ENCODE data around the gene POMT2. TPM values are rescaled to one million over a fixed set of nuclear protein-coding genes. Genes with fewer than 3 reads are reported as not detected.

The POMT2 gene
- polyA plus RNA-seq, 3 donors, result 8.1 to 12.4 (median 9.3) TPM

DNA sequence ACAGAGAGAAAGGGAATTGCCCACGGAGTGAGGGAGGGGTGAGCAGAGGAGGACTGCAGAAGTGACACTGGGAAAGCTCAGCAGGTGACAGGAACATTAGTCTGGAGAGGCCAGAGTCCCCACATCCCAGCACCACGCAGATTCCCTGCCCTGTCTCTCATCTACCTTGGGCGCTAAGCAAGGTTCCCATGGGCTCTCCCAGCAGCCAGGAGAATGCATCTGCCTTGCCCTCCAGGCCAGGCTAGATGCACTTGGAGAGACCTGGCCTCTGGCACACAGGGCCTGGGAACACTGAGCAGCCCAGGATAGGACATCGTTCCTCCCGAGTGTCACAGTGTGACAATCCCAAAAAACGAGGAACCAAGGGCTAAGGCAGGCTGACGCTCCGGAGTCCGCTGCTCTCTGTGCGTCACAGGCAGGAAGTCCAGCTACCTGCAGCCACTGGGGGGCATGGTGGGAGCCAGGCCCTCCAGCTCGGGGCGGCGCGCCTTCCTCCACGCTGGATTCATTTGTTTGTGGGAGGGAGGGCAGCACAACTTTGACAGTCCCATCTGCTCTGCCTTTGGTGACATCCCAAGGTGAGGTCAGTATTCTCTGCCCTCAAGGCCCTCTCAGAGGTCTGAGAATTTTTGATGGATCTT is 44.3 kb downstream of the POMT2 start:
- 78 to 90% (median 79%) methylated on average over 15 of the region's 15 CpGs for WGBS, 3 donors

DNA sequence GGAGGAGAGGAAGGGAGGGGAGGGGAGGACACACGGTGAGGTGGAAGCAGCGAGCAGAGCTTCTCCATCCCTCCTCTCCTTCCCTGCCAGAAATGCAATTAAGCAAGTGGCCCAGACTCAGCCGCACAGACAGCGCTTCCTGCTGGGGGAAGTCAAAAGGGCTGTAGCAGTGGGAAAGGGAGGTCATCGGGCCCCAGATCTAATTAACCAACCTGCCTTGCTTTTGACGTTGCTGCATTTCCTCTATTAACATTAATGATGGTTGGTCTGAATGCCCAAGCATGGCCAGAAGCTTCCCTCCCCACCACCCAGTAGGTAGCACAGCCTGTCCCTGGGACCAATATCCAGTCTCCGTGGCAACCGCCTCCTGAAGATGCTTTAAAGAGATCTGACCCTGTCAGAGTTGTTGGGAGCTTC is 45.1 kb downstream of the POMT2 start:
- H3K27ac ChIP-seq (ENCODE audit: low read depth, low read length), result no peak overlapping the region
- WGBS, 3 donors, result 46 to 70% (median 56%) methylated on average over 8 of the region's 8 CpGs

More for the DNA sequence above, 44.3 kb downstream of the POMT2 start:
- H3K27ac ChIP-seq (ENCODE audit: low read depth, low read length), result no peak overlapping the region

DNA sequence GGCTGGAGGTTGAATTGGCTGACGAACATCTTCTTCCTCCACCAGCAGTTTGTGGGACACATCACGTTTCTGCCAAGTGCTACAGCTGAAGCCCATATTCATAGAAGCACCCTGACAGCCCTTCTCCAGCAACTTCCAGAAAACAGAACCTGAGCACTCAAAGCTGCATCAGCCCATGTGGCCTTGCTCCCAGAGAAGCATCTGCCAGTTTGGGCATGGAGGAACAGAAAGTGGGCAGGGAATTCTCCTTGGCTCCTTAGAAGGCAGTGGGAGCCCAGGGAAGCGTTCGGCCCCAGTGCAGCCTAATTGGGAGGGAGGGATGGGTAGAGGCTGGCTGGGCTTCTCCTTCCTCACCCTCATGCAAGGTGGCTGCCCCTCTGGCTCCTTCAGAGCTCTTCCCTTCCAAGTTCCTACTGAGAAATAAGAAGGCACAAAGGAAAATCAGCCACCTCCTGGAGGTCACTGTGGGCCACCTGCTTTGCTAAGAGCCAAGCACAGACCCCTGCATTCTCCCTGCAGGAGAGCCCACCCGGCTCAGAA is 45.6 kb downstream of the POMT2 start:
- WGBS, 3 donors, result 75 to 81% (median 77%) methylated on average over 5 of the region's 5 CpGs
- H3K27ac ChIP-seq (ENCODE audit: low read depth, low read length), result no peak overlapping the region

DNA sequence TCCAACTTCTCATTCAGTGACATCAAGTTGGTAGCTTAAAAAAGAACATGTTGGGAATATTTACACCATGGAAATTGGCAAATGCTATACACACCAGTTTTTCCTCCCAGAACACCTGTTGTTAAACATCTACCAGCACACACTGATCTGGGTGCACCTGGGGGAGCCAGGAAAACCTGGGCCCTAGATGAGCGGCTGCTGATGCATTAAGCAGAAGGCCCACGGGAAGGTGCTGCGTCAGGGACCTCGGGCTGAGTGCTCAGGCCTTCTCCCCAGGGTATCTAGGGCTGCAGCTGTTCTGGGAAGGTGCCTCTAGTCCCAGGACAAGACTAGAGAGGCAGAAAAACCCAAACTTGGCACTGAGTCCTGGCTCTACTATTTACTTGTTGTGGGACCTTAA is 46.9 kb downstream of the POMT2 start:
- WGBS, 3 donors, result 70 to 84% (median 72%) methylated on average over 4 of the region's 4 CpGs

DNA sequence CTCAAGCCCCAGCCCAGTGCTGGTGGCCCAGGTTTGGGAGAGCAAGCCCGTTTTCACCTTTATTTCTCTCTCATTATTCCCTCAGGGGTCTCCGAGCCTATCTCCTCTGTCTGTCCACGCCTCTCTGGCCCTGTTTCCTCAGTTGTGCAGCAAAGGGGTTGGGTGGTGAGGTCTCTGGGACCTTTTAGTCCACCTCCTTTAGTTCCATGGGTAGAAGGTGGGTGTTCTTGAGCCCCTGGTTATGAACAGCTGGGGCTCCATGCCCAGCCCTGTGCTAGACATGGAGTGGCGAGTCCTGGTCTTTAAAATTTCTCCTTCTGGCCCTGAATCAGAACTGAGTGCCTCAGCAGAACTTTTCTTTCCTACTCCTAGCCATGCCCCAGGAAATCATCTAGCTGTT is 48.4 kb downstream of the POMT2 start:
- WGBS, 3 donors, result 91 to 96% (median 93%) methylated on average over 4 of the region's 4 CpGs
- H3K27ac ChIP-seq (ENCODE audit: low read depth, low read length), result no peak overlapping the region

More for the DNA sequence above, 46.9 kb downstream of the POMT2 start:
- H3K27ac ChIP-seq (ENCODE audit: low read depth, low read length), result no peak overlapping the region

DNA sequence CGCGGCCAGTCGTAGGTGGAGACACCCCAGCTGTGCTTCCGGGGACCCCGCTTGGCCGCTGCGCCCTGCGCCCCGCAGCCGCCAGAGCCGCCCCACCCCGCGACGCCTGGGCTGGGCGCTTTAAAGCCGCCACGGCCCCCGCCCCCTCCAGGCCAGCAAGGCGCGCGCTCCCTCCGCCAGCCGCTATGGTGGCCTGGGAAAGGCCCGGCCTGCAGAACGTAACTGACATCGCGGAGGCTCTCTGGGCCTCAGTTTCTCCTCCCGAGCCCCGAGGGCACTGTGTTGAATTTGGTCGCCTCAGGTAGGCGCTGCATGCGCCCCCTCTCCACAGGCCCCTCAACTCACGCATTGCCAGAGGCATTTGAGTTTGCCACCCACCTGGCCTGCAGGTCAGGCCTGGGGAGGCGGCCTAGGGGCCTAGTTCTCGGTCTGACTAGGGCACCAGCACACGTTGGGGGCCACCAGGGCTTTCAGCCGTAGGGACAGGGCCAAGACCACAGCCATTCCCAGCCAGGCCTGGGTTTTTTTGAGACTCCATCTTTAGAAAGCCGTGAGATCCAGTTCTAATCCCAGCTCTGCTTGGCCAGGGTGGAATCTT is 49.5 kb downstream of the POMT2 start, which contains the start of gene NGB:
NGB (minus strand) TSS at position 94 of the 598 bp plus-strand sequence. CDS start 269 bp downstream, outside the sequence.
- 17 to 25% (median 18%) methylated on average over 28 to 38 of the region's 38 CpGs for WGBS, 3 donors
- H3K27ac ChIP-seq (ENCODE audit: low read depth, low read length), result no peak within 1 kb of the TSS

DNA sequence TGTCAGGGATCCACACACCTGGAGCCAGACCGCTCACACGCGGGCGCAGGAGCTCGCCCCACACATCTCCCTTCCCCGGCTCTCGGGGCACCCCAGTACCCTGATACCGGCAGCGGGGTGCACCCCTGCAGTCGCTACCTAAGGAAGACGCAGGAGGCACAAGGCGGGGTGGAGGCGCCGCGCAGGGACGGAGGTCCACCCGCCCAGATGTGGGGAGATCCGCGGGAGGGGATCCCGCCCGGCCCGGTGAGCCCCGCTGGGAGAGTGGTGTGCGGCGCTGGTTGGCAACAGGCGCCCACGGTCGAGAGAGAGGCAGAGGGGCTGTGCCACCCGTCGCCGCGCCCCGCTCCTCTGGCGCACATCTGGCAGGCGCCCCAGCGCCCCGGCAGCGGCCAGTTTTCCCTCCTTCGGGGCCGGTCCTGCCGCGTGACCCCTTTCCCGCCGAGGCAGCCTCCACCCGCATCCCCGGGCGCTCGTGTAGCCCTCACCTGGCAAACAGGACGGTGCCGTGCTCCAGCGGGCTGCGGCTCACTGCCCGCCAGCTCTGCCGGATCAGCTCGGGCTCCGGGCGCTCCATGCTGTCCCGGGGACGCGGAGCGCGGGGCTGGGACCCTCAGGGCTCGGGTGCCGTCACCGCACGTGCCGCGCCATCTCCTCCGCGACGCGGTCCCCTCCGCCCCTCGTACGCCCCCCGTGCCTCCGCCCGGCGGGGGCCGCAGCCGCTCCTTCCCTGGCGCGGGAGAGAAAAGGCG is 50.1 kb downstream of the POMT2 start:
- no peak overlapping the region for H3K27ac ChIP-seq (ENCODE audit: low read depth, low read length)
- WGBS, 3 donors, result 3% methylated on average over 58 to 84 of the region's 84 CpGs

DNA sequence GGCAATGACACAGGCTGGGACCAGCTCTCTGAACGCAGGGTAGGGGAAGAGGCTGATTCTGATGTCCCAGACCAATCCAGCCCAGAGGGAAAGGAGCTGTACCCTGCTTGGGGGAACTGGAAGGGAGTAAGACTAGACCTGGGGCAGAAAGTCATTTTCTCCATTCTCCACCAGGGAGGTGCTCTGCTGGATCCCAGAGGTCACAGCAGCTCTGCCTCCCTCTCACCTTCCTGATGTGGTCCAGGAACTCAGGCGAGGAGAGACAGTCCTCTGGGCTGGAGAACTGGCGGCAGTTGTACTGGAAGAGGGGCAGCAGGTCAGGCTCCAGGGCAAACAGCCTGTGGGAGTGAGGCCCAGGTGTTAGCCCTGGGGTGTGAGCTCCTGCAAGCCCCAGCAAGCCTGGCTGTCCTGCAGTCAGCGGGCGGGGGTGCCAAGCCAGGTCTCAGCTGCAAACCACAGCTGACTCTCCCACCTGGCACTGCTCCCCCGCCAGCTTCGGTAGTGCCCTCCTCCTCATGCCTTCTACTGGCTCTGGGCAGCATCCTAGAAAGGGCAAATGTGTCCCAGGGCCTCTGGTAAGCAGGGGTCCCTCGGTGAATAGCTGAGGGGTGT is 51.6 kb downstream of the POMT2 start:
- no peak overlapping the region for H3K27ac ChIP-seq (ENCODE audit: low read depth, low read length)
- WGBS, 3 donors, result 19 to 44% (median 37%) methylated on average over 8 of the region's 8 CpGs

DNA sequence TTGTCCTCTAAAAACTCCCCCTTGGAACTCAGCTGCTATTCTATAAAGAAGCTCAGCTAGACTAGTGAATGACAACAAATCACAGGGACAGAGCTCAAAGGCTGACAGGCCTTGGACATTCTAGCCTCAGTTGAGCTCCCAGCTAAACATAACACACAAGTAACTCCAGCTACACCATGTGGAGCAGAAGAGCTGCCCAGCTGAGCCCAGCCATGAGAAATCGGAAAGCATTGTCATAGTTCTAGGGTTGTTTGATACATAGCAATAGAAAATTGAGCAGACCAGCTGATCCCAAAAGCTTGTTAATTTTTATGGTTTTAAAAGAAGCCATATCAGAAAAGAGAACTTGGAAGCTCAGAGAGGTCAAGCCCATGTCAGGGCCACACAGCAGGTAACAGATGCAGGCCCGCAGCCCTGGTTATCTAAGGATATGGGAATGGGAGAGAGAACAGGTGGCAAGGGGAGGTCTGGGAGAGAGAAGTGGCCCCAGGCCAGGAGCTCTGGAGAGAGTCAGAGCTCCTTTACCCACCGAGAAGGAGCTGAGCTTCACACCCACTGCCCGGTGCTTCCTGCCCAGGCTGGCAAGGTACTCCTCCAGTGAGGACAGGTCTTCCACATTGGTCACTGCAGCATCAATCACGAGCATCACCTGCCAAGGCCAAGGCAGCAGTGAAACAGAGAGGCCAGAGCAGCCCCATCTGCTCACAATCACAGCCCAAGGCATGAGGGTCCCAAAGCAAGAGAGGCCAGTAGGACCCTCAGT is 52.6 kb downstream of the POMT2 start:
- no peak overlapping the region for H3K27ac ChIP-seq (ENCODE audit: low read depth, low read length)
- WGBS, 3 donors, result 77 to 94% (median 90%) methylated on average over 5 of the region's 5 CpGs

DNA sequence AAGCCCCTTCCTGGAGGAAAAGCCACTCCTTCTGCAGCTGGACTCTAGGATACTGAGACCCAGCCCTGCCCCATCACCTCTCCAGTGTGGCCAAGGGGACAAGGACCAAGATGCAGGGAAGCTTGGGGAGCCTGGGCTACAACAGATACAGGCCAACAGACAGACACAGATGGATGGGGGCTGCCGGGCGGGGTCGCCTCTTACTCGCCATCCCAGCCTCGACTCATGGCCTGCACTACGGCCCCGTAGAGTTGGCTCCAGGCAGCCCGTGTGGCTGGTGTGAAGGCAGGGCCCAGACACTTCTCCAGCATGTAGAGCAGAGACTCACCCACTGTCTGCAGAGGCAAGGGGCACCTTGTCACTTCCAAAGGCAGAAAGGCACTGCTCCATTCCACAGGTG is 54.3 kb downstream of the POMT2 start:
- H3K27ac ChIP-seq (ENCODE audit: low read depth, low read length), result no peak overlapping the region
- WGBS, 3 donors, result 89 to 91% (median 90%) methylated on average over 8 of the region's 8 CpGs

DNA sequence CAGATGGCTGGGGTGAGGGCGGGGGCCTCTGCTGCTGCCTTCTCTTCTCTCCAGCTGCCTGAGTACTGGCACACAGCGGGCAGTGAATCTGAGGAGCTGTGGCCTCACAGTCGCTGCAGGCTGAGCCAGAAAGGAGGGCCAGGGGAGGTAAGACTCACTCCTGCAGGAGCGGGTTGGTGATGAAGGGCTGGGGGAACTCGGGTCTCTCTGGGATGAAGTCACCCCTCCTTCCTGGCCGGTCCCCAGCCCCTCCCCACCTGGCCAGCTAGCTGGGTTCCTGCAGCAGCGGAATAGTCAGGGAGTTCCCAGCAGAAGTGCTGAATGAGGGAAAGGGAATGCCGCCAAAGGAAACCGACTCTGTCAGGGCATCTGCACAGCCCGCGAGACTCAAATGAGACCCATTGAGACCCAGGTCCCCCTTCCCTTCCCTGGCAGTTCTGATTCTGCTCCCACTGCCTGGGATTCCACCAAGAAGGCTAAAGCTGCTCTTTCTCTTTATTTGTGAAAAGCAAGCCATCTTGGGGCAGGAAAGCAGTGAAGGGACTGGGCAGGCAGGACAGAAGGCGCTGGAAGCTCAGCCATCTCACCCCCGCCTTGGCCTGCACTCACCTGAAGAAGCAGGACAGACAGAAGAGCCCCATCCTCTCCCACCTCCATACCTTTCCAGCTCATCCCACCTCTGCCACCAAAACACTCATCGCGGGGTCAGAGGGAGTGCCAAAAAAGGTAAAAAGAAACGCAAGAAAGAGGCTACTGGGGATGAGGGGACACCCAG is 54.9 kb downstream of the POMT2 start:
- 71 to 81% (median 76%) methylated on average over 16 of the region's 16 CpGs for WGBS, 3 donors
- no peak overlapping the region for H3K27ac ChIP-seq (ENCODE audit: low read depth, low read length)

DNA sequence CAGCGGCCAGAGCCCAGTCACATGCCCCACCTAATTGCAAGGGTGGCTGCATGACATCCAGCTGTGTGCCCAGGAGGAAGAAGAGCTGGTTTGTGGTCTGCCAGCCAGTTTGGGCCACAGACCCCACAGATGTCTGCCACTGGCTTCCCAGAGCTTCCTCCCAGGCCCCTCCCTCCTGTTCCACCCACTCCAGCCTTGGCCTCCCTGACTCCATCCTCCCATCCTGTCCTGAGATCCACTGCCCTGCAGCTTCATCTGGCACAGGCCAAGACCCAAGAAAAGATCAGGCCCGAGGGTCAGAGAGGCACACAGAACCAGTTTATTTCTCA is 55.5 kb downstream of the POMT2 start:
- WGBS, 3 donors, result 52 to 87% (median 54%) methylated on average over 2 of the region's 2 CpGs
- no peak overlapping the region for H3K27ac ChIP-seq (ENCODE audit: low read depth, low read length)

DNA sequence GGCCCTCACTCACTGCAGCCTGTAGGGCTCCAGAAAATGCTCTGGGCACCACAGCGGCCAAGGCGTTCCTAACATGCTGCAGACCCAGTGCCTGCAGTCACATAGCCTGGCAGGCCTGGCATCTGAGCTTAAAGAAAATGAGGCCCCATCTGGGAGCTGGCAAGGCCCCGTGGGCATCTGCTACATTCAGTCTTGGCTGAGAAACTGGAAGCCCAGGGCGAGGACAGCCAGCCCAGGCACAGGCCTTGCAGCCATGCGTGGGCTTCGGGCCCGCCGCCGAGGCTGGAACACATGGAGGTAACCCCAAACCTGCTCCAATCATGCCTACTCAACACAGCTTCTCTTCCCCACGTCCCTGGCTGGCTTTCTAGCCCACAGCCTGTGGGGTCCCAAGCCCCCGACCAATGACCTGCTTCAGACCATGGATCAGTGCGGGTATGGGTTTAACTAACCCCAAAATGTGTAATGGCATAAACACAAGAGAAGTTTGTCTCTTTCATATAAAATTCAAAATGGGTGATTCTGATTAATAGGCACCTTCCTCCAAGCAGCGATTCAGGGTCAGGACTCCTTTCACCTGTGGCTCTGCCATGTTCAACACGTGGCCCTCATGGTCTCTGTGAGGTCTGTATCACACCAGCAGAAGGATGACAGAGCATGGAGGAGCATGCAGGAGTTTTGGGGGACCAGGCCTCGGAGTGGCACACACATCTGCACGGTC is 56.1 kb downstream of the POMT2 start:
- no peak overlapping the region for H3K27ac ChIP-seq (ENCODE audit: low read depth, low read length)
- WGBS, 3 donors, result 82 to 87% (median 85%) methylated on average over 16 of the region's 16 CpGs

DNA sequence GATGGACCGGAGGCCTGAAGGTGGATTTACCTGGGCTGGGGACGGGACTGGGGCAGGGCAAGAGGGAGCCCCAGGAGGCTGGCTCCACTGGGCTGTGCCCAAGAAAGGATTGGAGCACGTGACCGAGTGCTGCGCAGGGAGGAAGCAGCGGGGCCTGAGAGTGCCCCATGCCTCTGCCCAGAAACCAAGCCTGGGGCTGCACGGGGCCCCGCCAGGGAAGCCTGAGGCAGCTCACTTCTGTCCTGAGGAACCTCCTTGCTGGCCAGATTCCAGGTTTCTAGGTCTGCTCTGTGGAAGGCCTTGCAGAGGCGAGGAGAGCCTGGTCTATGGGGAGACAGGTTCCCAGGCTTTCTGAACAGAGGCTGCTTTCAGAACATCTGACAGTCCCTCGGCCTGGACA is 60.1 kb downstream of the POMT2 start:
- WGBS, 3 donors, result 34 to 50% (median 45%) methylated on average over 10 of the region's 10 CpGs
- no peak overlapping the region for H3K27ac ChIP-seq (ENCODE audit: low read depth, low read length)

DNA sequence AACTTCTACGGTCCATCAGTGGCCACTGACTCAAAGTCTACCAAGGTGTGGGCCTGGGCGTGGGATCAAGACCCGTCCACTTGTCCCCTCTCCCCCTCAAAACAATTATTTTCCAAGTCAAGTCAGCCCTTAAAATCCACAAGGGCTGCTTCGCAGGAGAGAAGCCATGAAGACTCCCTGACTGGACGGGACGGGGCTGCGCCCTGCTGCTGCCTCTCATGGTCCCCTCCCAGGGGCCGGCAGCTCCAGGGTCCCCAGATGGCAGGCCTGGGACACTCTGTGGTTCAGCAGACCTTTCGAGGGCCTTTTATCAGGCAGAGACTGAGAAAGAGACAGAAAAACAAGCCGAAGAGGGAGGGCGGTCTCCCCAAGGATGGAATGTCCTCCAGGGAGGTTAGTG is 60.5 kb downstream of the POMT2 start:
- no peak overlapping the region for H3K27ac ChIP-seq (ENCODE audit: low read depth, low read length)
- 81 to 87% (median 85%) methylated on average over 11 of the region's 11 CpGs for WGBS, 3 donors

DNA sequence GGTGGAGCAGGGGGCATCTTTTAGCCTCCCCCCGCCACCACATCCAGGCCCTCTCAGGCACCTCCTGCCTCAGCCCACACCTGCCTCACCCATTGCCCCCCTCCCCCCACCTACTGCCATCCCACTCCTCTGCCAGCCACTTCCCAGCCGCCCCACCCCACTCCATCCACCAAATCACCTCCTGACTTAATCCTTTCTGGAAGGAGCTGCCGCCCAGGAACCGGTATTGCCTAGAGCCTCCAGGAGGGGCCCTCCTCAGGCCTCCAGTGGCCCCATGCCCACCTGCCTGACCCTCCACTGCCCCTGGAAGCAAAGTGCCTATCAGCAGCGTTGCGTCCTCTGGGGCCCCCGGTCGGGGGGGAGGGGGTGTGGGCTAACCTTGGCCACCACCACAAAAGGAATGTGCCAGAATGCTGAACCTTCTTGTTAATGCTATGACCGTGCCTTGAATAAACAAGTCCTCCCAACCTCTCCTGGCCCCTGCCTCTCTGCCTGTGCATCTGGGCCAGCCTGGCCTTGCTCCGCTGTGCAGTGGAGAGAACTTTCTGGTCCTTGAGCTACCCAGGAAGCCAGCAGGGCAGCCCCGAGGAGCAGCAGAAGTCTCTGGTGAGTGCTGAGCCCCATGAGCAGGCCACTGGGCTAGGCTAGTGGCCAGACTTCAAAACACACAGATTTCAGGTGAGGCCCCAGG is 61.5 kb downstream of the POMT2 start:
- 61 to 66% (median 62%) methylated on average over 9 to 11 of the region's 11 CpGs for WGBS, 3 donors
- no peak overlapping the region for H3K27ac ChIP-seq (ENCODE audit: low read depth, low read length)
